Neural crest cell (in vitro differentiated cells): Measurements from ENCODE around the gene SETMAR. TPM values are rescaled to one million over a fixed set of nuclear protein-coding genes. Genes with fewer than 3 reads are reported as not detected.
A peak's percentile ranks its signal among the peaks of the same experiment; 100 is the strongest.

Experiments
- DNase-seq: peaks from one replicate; pipeline ENCODE4 v3.0.0; 2021; ENCODE audit warnings: low read depth, mixed read lengths, low spot score
- H3K27ac Mint-ChIP-seq: one replicate; pipeline ENCODE4 v1.8.0; 2021; ENCODE audit warnings: mild to moderate bottlenecking, mixed read lengths; ENCODE audit not compliant: unreplicated experiment
- H3K27me3 Mint-ChIP-seq: 2 replicates; pipeline ENCODE4 v1.8.0; 2021; ENCODE audit warnings: low read depth, mild to moderate bottlenecking, mixed read lengths
- H3K36me3 Mint-ChIP-seq: 2 replicates; pipeline ENCODE4 v1.8.0; 2021; ENCODE audit warnings: low read depth, mild to moderate bottlenecking, mixed read lengths
- H3K4me1 Mint-ChIP-seq: 2 replicates; pipeline ENCODE4 v1.8.0; 2021; ENCODE audit warnings: mixed read lengths
- H3K4me3 Mint-ChIP-seq: one replicate; pipeline ENCODE4 v1.8.0; 2021; ENCODE audit warnings: mild to moderate bottlenecking, mixed read lengths
- H3K9me3 Mint-ChIP-seq: 2 replicates; pipeline ENCODE4 v1.8.0; 2021; ENCODE audit warnings: mixed read lengths
- total RNA-seq: library from RNA; stranded (reverse); gene quantifications from 2 replicates; pipeline ENCODE4 v1.2.1, GENCODE V29; 2021
- TF ChIP-seq, protein P1 (sequence below): fragments of 200-600 bp; sonication (generic); conservative IDR thresholded peaks from 2 replicates; pipeline ENCODE4 v1.5.0; 2021; ENCODE audit warnings: antibody characterized with exemption, mild to moderate bottlenecking

SETMAR gene
- total RNA-seq, 1 donor from 2014 or later = 41.9 TPM

DNA sequence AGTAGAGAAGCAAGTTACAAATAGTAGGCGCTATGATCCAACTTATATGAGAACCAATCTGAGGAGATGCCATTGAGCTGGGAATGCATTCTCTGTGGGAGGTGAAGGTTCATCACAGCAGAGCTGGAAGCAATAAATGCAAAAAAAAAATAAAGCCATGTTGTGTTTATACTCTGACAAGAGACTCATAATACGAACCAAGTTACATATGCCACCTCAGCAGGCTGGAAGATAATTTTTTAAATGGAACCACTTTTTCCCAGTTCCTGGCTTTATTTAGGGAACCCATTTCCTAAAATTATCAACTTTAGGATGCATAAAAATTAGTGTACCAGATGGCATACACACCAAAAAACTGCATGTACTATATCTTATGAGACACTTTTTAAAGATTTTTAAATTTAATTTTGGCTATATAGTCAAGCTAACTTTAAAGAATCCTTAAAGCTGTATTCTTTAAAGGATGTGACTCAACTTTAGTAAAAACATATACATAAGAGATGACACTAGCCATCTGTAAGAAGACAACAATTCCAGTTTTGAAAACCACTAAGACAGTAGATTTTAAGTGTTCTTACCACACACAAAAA lies 23.6 kb upstream of the SETMAR start:
- Mint-ChIP-seq H3K4me1 (no peaks in the 10 kb centered on the region), H3K4me3 (no peak overlapping the region), H3K36me3 (no peaks in the 10 kb centered on the region), H3K27me3 (peaks cover 11% of the 10 kb centered on the region), H3K27ac (no peak overlapping the region), H3K9me3 (no peaks in the 10 kb centered on the region)
- TF ChIP-seq, protein P1, sequence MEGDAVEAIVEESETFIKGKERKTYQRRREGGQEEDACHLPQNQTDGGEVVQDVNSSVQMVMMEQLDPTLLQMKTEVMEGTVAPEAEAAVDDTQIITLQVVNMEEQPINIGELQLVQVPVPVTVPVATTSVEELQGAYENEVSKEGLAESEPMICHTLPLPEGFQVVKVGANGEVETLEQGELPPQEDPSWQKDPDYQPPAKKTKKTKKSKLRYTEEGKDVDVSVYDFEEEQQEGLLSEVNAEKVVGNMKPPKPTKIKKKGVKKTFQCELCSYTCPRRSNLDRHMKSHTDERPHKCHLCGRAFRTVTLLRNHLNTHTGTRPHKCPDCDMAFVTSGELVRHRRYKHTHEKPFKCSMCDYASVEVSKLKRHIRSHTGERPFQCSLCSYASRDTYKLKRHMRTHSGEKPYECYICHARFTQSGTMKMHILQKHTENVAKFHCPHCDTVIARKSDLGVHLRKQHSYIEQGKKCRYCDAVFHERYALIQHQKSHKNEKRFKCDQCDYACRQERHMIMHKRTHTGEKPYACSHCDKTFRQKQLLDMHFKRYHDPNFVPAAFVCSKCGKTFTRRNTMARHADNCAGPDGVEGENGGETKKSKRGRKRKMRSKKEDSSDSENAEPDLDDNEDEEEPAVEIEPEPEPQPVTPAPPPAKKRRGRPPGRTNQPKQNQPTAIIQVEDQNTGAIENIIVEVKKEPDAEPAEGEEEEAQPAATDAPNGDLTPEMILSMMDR = no peak
- DNase-seq = no peak

DNA sequence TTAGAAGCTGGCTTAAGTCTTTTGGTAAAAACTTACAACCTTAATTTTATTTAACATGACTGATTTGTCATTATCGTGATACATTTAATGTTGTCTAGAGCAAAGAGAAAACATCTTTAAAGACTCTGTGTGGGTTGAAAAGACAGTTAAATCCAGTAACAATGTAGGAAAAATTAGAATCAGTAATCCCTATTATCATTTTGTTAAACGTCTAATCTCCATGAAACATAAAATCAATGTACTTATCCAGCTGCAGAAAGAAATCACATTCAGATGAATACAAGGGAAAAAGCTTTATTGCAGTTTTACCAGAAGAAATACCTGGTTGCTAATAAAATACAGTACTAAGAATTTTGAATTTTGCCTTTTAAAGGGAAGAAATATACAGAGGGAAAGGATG lies 21.2 kb upstream of the SETMAR start:
- Mint-ChIP-seq H3K4me3 (no peak overlapping the region), H3K27ac (no peak overlapping the region)

DNA sequence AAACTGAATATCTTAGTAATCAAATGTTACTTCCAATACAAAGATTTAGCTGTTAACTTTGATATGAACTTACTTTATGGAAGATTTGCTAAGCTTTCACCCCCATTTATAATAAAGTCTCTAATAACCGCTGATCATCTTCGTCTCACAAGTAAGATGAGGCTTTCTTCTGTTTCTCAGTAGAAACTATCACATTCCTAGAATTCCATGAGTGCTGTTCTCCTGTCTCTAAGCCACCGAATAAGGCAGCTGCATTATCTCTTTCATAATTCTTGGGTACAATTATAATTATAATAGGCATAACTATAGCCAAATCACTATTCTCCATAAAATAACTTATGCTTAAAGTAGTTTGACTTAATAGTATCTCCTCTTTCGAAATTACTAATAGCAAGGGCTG lies 18.3 kb upstream of the SETMAR start:
- no peak overlapping the region for H3K27ac Mint-ChIP-seq
- peaks cover 4% of the 10 kb centered on the region for H3K4me1 Mint-ChIP-seq
- no peaks in the 10 kb centered on the region for H3K9me3 Mint-ChIP-seq
- H3K36me3 Mint-ChIP-seq = no peaks in the 10 kb centered on the region
- TF ChIP-seq, protein P1 = no peak
- H3K4me3 Mint-ChIP-seq = no peak overlapping the region
- DNase-seq = no peak
- H3K27me3 Mint-ChIP-seq = no peaks in the 10 kb centered on the region

More for the DNA sequence above, 21.2 kb upstream of the SETMAR start:
- DNase-seq = no peak
- Mint-ChIP-seq H3K27me3 (no peaks in the 10 kb centered on the region), H3K4me1 (peaks cover 4% of the 10 kb centered on the region), H3K9me3 (no peaks in the 10 kb centered on the region), H3K36me3 (no peaks in the 10 kb centered on the region)
- TF ChIP-seq, protein P1 = no peak

DNA sequence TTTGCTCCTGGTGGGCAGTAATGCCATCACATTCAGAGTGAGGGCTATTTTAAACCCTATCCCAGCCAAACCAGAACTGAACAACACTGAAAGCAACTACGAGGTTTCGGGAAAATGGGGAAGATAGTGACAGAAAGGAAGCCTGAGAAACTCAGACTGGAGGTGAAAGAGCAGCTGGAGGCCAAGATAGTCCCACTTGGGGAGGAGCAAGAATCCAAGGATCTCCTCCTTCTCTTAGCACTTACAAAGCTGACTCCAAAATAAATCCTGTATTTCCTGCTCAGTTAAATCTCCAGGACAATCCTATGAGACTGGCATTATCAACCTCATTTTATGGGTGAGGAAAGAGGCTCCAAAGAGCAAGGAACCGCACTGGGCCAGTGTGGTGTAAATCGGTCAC lies 14.1 kb upstream of the SETMAR start:
- Mint-ChIP-seq H3K27me3 (peaks cover 2% of the 10 kb centered on the region), H3K4me1 (peaks cover 8% of the 10 kb centered on the region), H3K27ac (no peak overlapping the region), H3K36me3 (no peaks in the 10 kb centered on the region), H3K4me3 (no peak overlapping the region), H3K9me3 (no peaks in the 10 kb centered on the region)
- TF ChIP-seq, protein P1 = no peak
- no peak for DNase-seq

DNA sequence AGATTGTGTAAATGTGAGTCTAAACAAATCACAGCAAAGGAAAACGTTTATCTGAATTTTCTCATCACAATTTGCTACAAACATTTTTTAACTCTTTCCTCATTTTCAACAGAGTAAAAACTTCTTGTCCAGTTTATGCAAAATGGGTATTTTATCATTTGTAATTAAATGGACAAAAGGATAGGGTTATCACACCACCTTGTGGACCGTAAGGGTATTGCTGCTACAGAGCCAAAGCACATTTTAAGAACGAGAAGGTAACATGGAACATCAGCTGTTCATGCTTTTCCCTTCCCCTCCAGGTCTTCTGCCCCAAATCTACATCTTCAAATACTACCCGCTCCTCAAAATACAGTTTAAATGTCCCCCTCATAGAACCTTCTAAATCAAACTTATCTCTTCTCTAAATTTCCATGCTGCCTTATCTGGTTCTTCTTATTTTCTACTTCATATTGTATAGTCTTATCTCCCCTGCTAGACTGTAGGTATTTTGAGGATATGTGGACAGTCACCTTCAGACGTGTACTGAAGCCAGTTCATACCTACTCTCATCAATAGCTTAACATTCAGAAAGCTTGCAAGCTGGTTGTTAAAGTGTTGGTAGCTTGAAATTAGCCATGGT lies 12.8 kb upstream of the SETMAR start:
- TF ChIP-seq, protein P1 = peak; percentile 93
- Mint-ChIP-seq H3K27ac (no peak overlapping the region), H3K4me3 (no peak overlapping the region), H3K4me1 (peaks cover 17% of the 10 kb centered on the region), H3K9me3 (no peaks in the 10 kb centered on the region), H3K36me3 (no peaks in the 10 kb centered on the region), H3K27me3 (peaks cover 4% of the 10 kb centered on the region)
- peak; percentile 24 for DNase-seq
